Astrocyte of the hippocampus (primary cell): ENCODE measurements around the gene PGS1.

Experiments used
- DNase-seq: peaks from one replicate; pipeline ENCODE4 v3.0.0; 2011; ENCODE audit warnings: low read depth, low spot score

The PGS1 gene

GRCh38 chr17:78472035-78472905 lies 93.8 kb downstream of the PGS1 start:
- no peak for DNase-seq

DNA sequence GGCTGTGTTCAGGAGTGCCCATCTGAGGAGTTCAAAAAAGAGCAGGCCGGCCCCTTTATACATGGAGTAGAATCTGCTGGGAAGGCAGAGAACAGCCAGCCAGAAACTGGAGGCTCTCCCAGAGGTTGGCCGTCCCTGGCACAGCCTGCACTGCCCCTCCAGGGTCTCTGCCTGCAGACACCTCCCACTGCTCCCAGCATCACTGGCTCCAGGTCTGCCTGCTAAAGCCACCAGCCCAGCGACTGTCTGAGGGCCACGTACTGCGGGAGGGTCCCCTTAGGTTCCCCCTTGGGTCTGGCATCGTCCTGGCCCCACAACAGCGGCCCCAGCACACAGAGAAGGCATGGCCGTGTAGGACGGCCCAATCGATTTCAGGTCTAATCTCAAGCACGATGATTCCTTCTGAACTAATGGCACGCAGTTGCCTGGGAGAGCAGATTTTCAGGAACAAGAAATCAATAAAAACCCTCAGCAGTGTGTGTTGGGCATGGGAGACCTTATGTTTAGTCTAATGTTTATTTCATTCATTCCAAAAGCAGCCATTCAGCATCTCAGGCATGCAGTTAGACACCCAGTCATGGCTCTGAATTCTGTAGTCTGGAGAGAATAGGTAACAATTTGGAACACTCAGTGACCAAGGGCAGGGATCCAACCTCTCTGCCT lies 95.6 kb downstream of the PGS1 start:
- no peak for DNase-seq
